Heart left ventricle (tissue), 16 donors: ENCODE results near the gene MS4A13. TPM values are rescaled to one million over a fixed set of nuclear protein-coding genes. Genes with fewer than 3 reads are reported as not detected.

ENCODE experiments used
- ATAC-seq, 4 donors: fragments of 200-7000 bp; cut with Tn5 transposase; one replicate each; pipeline ENCODE4 v1.9.1; 2020 to 2022; ENCODE audit warnings: moderate library complexity in 4 of 4, mild to moderate bottlenecking in 3 of 4, moderate number of reproducible peaks in 1 of 4
- DNase-seq, 5 donors: peaks; one replicate each; pipeline ENCODE4 v3.0.0-alpha.2; 2020
- H3K27ac ChIP-seq, 12 donors: fragments of 200-600 bp; sonication (generic) in 4 of 12; one replicate each; pipeline versions ENCODE4 v1.5.0 to v1.8.0; 2016 to 2022; ENCODE audit warnings: mild to moderate bottlenecking in 2 of 12
- H3K27me3 ChIP-seq, 9 donors: fragments of 200-600 bp; sonication (generic) in 2 of 9; one replicate each; pipeline versions ENCODE4 v1.5.1 to v1.8.0; 2016 to 2022; ENCODE audit warnings: mild to moderate bottlenecking in 3 of 9
- H3K36me3 ChIP-seq, 9 donors: fragments of 200-600 bp; sonication (generic) in 2 of 9; one replicate each; pipeline versions ENCODE4 v1.5.0 to v1.8.0; 2018 to 2022; ENCODE audit warnings: mild to moderate bottlenecking in 2 of 9
- H3K4me1 ChIP-seq, 12 donors: fragments of 200-600 bp; sonication (generic) in 4 of 12; one replicate each; pipeline versions ENCODE4 v1.5.0 to v1.8.0; 2016 to 2022; ENCODE audit warnings: mild to moderate bottlenecking in 3 of 12
- H3K4me3 ChIP-seq, 12 donors: fragments of 200-600 bp; sonication (generic) in 4 of 12; one replicate each; pipeline versions ENCODE4 v1.5.0 to v1.8.0; 2017 to 2022; ENCODE audit warnings: mild to moderate bottlenecking in 9 of 12, moderate library complexity in 4 of 12
- H3K9me3 ChIP-seq, 12 donors: fragments of 200-600 bp; sonication (generic) in 4 of 12; one replicate each; pipeline versions ENCODE4 v1.5.0 to v1.8.0; 2016 to 2022; ENCODE audit warnings: mild to moderate bottlenecking in 1 of 12
- CTCF ChIP-seq, 12 donors: fragments of 200-600 bp; sonication (generic) in 4 of 12; IDR thresholded peaks; one replicate each; pipeline versions ENCODE4 v1.5.0 to v1.8.0; 2018 to 2022; ENCODE audit warnings: antibody characterized with exemption in 12 of 12, mild to moderate bottlenecking in 5 of 12
- POLR2A ChIP-seq, 2 donors: fragments of 450-650 bp; IDR thresholded peaks; one replicate each; pipeline ENCODE4 v1.6.1; 2017; ENCODE audit warnings: antibody characterized with exemption in 2 of 2, mild to moderate bottlenecking in 2 of 2, moderate library complexity in 2 of 2
- WGBS, 4 donors: extraction: QIAGEN DNeasy Blood & Tissue Kit in 2 of 4; methylation state at CpG; one replicate each; pipeline versions ENCODE4 v1.1.5 to v1.1.7; 2013 to 2018; 5-methylcytosine and 5-hydroxymethylcytosine counted together
- intact Hi-C, 10 donors: fragments of 100-400 bp; cut with DNase I; formaldehyde crosslinking; loops; one replicate each; pipeline versions ENCODE4 v1.11.1 to v1.14.2; 2022
- polyA plus RNA-seq, 2 donors: library from polyadenylated mRNA; stranded (reverse); fragments of 200-250 nt; gene quantifications; one replicate each; pipeline ENCODE4 v1.2.3, GENCODE V29; 2013
- total RNA-seq, 9 donors: library from RNA; depleted of rRNA in 2 of 9; stranded (reverse); fragments of >200 nt in 2 of 9; fragmentation: NEBNext Ultra II Directional in 3 of 9; extraction: Animal tissue kit (Norgen Biotek cat#: 25700) in 3 of 9; gene quantifications; one replicate each; pipeline versions ENCODE4 v1.1.0 to v1.2.4, GENCODE V29; 2016 to 2023
- donor health status: ischemic (EF 13 %, LVEDD 7.1; RV severe dilation, severe dysfunction).
- donor health status: healthy with polysubstance abuse.
- donor health status: DM: no; HTN: yes; CAD: no.
- donor health status: DM: no; HTN: no; CAD: no.
- donor health status: ischemic (EF 25% LVEDD 6.9; RV normal size, moderate dysfunction).
- donor health status: ischemic (EF 25% LVEDD 5.7; RV mildly dilated, moderate dysfunction).
- donor health status: healthy.
- donor health status: DM: yes; HTN: yes; CAD: no.
- donor health status: ischemic (EF 35%, LVEDD 5.7; RV mildly dilated, moderate dysfunction).
- donor health status: nonischemic (EF 11% LVEDD 7.7; RV severe dilation, severe dysfunction).
- donor health status: DM: yes; HTN: yes; CAD: no.
- donor health status: PGD.
- donor health status: ischemic (EF 29% LVEDD 5.4; RV normal size, mild dysfunction).
- donor health status: nonischemic (EF 23%, LVEDD 6.1; RV moderate dilation, normal function).

The MS4A13 gene
- total and polyA plus RNA-seq, 11 donors: not detected

- 31 to 51% (median 40%) methylated on average over 2 of the region's 2 CpGs for WGBS, 4 donors
- ATAC-seq (peak in 2 of 4 donors; percentile 61 to 68), DNase-seq (no peak)
- Histone ChIP-seq H3K27me3 (no peaks in the 10 kb centered on the region), H3K4me3 (no peak overlapping the region), H3K27ac (no peak overlapping the region), H3K4me1 (peaks cover 0 to 11% (median 0%) of the 10 kb centered on the region in 12 donors), H3K9me3 (no peaks in the 10 kb centered on the region), H3K36me3 (no peaks in the 10 kb centered on the region)
- TF ChIP-seq POLR2A (IDR thresholded peaks at IDR 0.05) (no peak), CTCF (IDR thresholded peaks at IDR 0.05) (no peak)
- intact Hi-C loops: no loop called here
Observed at GRCh38 chr11:60482361-60482760, 32.8 kb upstream of the MS4A13 start.

- H3K4me1 ChIP-seq: peaks cover 0 to 8% (median 0%) of the 10 kb centered on the region in 12 donors
- no peak overlapping the region for H3K27ac ChIP-seq
- no peaks in the 10 kb centered on the region for H3K9me3 ChIP-seq
- TF ChIP-seq CTCF (IDR thresholded peaks at IDR 0.05): peak in 2 of 12 donors; percentile 17 to 44
- no peak for TF ChIP-seq POLR2A (IDR thresholded peaks at IDR 0.05)
- DNase-seq (no peak), ATAC-seq (no peak)
- no peaks in the 10 kb centered on the region for H3K36me3 ChIP-seq
- peaks cover 0 to 3% (median 0%) of the 10 kb centered on the region in 9 donors for H3K27me3 ChIP-seq
- H3K4me3 ChIP-seq: no peak overlapping the region
- intact Hi-C loops: loop anchor here in 1 of 10 donors (5.0 kb wide), 1 partner anchor 124 kb away; no protein-coding TSS in a partner anchor
- WGBS, 4 donors: 63 to 73% (median 70%) methylated on average over 5 of the region's 5 CpGs
Observed at GRCh38 chr11:60485987-60486386, 29.2 kb upstream of the MS4A13 start.

GRCh38 chr11:60492488-60493009, 22.6 kb upstream of the MS4A13 start, which contains the start of gene MS4A12:
TSS of gene MS4A12 (plus strand) at chr11:60492778. CDS start at chr11:60497319, 4,541 bp downstream.
- no peak for TF ChIP-seq POLR2A (IDR thresholded peaks at IDR 0.05)
- no peak for TF ChIP-seq CTCF (IDR thresholded peaks at IDR 0.05)
- DNase-seq (no peak), ATAC-seq (no peak)
- Histone ChIP-seq H3K4me1 (no peaks in the 10 kb centered on the region), H3K27ac (no peak within 1 kb of the TSS), H3K9me3 (no peaks in the 10 kb centered on the region), H3K4me3 (no peak within 1 kb of the TSS), H3K36me3 (no peaks in the 10 kb centered on the region), H3K27me3 (peaks cover 0 to 3% (median 0%) of the 10 kb centered on the region in 9 donors)
- 54 to 82% (median 65%) methylated on average over 4 of the region's 4 CpGs for WGBS, 4 donors
- intact Hi-C loops: no loop called here

- 68 to 84% (median 74%) methylated on average over 2 of the region's 2 CpGs for WGBS, 4 donors
- Histone ChIP-seq H3K9me3 (no peaks in the 10 kb centered on the region), H3K4me3 (no peak overlapping the region), H3K36me3 (no peaks in the 10 kb centered on the region), H3K27ac (no peak overlapping the region), H3K4me1 (peaks cover 0 to under 1% (median 0%) of the 10 kb centered on the region in 12 donors), H3K27me3 (no peaks in the 10 kb centered on the region)
- DNase-seq (no peak), ATAC-seq (no peak)
- intact Hi-C loops: no loop called here
- TF ChIP-seq CTCF (IDR thresholded peaks at IDR 0.05) (no peak), POLR2A (IDR thresholded peaks at IDR 0.05) (no peak)
Observed at GRCh38 chr11:60493454-60493853, 21.7 kb upstream of the MS4A13 start.
